SKM-1 treated with dmso at 0.1 percent for 144 hours (cell line): ENCODE measurements around the gene COMMD3.

Experiments used
- DNase-seq: peaks from one replicate; lab custom pipeline; 2025; ENCODE audit not compliant: unreplicated experiment; lab: John Stamatoyannopoulos, UW

COMMD3 gene

DNA sequence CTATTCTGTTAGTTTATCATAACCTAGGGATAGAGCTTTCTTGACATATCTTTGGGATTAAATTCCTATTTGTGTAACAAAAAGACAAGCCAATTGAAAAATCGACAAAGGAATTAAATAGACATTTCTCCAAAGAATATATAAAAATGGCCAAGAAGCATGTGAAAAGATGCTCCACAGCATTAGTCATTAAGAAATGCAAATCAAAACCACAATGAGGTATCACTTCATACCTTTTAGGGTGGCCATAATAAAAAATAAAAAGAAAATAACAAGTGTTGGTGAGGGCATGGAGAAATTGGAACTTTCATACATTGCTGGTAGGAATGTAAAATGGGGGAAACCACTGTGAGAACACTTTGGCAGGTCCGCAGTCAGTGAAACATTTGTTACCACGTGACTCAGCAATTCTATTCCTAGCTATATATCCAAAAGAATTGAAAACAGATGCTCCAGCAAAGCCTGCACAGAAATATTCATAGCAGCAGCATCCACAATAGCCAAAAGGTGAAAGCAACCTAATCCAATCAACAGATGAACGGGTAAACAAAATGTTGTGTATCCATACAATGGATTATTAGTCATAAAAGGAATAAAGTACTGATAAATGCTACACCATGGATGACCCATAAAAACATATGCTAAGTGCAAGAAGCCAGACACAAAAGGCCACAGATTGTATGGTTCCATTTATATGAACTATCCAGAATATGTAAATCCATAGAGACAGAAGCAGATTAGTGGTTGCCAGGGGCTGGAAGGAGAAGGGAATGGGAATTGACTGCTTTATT is 49.7 kb downstream of the COMMD3 start:
- DNase-seq = no peak

DNA sequence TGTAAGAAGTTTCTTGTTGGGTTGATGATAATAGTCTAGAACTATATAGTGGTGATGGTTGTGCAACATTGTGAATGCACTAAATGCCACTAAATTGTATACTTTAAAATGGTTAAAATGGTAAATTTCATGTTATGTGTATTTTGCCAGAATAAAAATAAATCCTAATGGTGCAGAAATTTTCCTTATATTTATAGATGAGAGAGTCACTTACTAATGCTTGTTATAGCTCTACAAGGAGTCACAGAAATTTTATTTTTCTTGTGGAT is 50.2 kb downstream of the COMMD3 start:
- DNase-seq = no peak

DNA sequence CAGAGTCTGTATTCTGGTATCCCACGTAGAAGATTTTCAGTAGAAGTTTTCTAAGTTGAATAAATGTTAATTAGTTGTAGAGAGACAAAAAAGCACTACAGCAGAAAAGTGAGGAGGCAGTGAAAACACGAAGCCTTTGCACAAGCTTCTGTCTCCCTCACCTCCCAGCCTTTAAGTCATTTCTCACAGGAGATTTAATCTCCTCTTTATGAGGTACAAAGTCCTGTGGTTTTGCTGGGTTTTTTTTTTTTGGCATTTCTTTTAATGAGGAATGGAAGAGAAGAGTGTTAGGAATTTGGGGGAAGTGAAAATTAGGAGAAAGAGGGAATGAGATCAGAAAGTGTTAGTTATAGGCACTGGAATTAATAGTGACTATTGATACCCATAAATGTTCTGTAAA is 50.6 kb downstream of the COMMD3 start:
- DNase-seq = no peak

DNA sequence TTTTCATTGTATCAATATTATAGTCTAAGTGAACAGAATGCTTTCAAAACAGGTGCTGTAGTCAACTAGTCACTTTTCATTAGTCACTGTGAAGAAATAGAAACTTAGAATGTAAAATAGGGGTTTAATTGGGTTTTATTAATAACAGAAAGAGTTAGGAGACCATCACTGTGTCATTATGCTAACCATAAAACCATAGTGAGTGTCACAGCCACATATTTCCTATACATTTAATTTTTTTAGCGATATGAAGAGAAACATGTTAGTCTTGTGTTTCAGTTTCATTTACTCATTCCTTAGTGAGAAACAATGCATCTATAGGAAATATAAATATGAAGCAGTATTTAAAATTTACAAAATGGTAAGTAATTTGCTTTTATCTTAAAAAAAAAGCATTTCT is 51.3 kb downstream of the COMMD3 start:
- no peak for DNase-seq

- DNase-seq = no peak
Observed at GRCh38 chr10:22368402-22368801, 52.2 kb downstream of the COMMD3 start.

GRCh38 chr10:22368981-22369380 is 52.8 kb downstream of the COMMD3 start:
- no peak for DNase-seq

DNA sequence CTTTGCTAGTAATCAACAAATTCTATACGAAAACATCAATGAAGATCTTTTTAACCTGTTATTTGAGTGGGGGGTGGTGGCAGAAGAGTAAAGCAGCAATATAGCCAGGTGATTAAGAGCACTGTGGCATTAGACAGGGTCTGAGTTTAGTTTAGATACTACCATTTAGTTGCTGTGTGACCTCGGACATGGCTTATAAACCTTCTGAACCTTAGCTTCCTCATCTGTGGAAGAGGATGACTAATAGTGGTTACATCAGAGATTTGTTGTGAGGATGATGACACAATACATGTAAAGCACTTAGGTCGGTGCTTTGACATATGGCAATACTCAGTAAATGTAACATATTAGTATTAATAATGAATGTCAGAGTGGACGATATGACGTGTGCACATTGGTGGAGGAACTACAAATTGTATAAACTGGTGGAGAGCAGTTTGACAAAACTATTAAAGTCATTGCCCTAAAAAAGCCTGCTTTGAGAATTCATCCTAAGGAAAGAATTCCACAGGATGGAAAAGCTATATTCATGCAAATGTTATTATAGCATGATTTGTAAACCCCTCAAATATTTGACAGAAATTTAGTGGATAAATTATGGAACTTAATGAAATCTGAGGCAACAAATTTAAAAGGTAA is 53.4 kb downstream of the COMMD3 start:
- DNase-seq = peak; percentile 74
